Endothelial cell of umbilical vein (primary cell): ENCODE measurements around the gene HPSE2.

Experiments used
- EZH2 ChIP-seq: IDR thresholded peaks from 2 replicates; pipeline ENCODE4 v1.6.1; 2012; ENCODE audit warnings: borderline replicate concordance, low read depth, mild to moderate bottlenecking, moderate library complexity, low read length, inconsistent platforms; ENCODE audit not compliant: severe bottlenecking
- FOS ChIP-seq: IDR thresholded peaks from 2 replicates; pipeline ENCODE4 v1.6.1; 2011; ENCODE audit warnings: mild to moderate bottlenecking, low read length, moderate library complexity, borderline replicate concordance; ENCODE audit not compliant: insufficient read depth
- GATA2 ChIP-seq: IDR thresholded peaks from 2 replicates; pipeline ENCODE4 v1.7.0; 2011; ENCODE audit warnings: low read depth, mild to moderate bottlenecking, moderate library complexity, mixed read lengths, low read length; ENCODE audit not compliant: insufficient read length, insufficient read depth
- JUN ChIP-seq: IDR thresholded peaks from 2 replicates; pipeline ENCODE4 v1.6.1; 2011; ENCODE audit warnings: borderline replicate concordance, low read depth; ENCODE audit not compliant: insufficient read length, insufficient read depth
- MAX ChIP-seq: IDR thresholded peaks from 2 replicates; pipeline ENCODE4 v1.6.1; 2011; ENCODE audit not compliant: insufficient read depth, insufficient read length
- MYC ChIP-seq: IDR thresholded peaks from one replicate; pipeline ENCODE4 v1.6.1; 2011; ENCODE audit warnings: mild to moderate bottlenecking, low read depth, low read length
- POLR2A ChIP-seq: IDR thresholded peaks from 2 replicates; pipeline ENCODE4 v1.6.1; 2012; ENCODE audit warnings: low read depth, mild to moderate bottlenecking, control low read depth, low read length
- POLR2AphosphoS5 ChIP-seq: IDR thresholded peaks from 2 replicates; pipeline ENCODE4 v1.6.1; 2012; ENCODE audit warnings: low read depth, mild to moderate bottlenecking, control low read depth, low read length, moderate library complexity; ENCODE audit not compliant: insufficient read depth
- TF ChIP-seq, protein P1 (sequence below), 2 donors: IDR thresholded peaks; 1 replicate in 1 of 2; 2 replicates in 1 of 2; pipeline ENCODE4 v1.5.1; 2011; ENCODE audit warnings: low read length in 2 of 2, mild to moderate bottlenecking in 2 of 2, moderate library complexity in 2 of 2, control low read depth in 1 of 2, inconsistent platforms in 1 of 2, low read depth in 1 of 2; ENCODE audit not compliant: insufficient read depth in 1 of 2; ENCODE audit errors: extremely low read depth in 1 of 2

- TF ChIP-seq, protein P1, sequence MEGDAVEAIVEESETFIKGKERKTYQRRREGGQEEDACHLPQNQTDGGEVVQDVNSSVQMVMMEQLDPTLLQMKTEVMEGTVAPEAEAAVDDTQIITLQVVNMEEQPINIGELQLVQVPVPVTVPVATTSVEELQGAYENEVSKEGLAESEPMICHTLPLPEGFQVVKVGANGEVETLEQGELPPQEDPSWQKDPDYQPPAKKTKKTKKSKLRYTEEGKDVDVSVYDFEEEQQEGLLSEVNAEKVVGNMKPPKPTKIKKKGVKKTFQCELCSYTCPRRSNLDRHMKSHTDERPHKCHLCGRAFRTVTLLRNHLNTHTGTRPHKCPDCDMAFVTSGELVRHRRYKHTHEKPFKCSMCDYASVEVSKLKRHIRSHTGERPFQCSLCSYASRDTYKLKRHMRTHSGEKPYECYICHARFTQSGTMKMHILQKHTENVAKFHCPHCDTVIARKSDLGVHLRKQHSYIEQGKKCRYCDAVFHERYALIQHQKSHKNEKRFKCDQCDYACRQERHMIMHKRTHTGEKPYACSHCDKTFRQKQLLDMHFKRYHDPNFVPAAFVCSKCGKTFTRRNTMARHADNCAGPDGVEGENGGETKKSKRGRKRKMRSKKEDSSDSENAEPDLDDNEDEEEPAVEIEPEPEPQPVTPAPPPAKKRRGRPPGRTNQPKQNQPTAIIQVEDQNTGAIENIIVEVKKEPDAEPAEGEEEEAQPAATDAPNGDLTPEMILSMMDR (IDR thresholded peaks at IDR 0.05; ENCODE audit: extremely low read depth in 1 of 2, insufficient read depth in 1 of 2, low read depth in 1 of 2, low read length in 2 of 2) = no peak
- TF ChIP-seq EZH2 = no peak
- TF ChIP-seq MYC = no peak
- no peak for TF ChIP-seq POLR2AphosphoS5
- no peak for TF ChIP-seq POLR2A
- no peak for TF ChIP-seq JUN
- TF ChIP-seq FOS = no peak
- no peak for TF ChIP-seq GATA2
- TF ChIP-seq MAX = no peak
Measured at GRCh38 chr10:98528805-98529183, 706.9 kb downstream of the HPSE2 start.
